Measurements from ENCODE around the gene TEAD4. TPM values are rescaled to one million over a fixed set of nuclear protein-coding genes. Genes with fewer than 3 reads are reported as not detected.

Gene TEAD4
- total and polyA plus RNA-seq, 2 donors (not counting 1 experiment from before 2014, with no cell fraction given): 6.3 to 14.3 TPM

- H3K4me2 ChIP-seq (ENCODE audit: extremely low read depth, insufficient read depth, low read length): no peak overlapping the region
- H3K36me3 ChIP-seq (ENCODE audit: control insufficient read depth, insufficient read depth, low read length): peaks cover 11% of the 10 kb centered on the region
- no peaks in the 10 kb centered on the region for H3K27me3 ChIP-seq (ENCODE audit: control insufficient read depth, insufficient read depth, low read length)
- H3K4me3 ChIP-seq (replicated peaks in 1 of 4; ENCODE audit: control extremely low read depth in 1 of 4, insufficient read depth in 1 of 4, low read depth in 3 of 4, low read length in 4 of 4): no peak overlapping the region
- DNase-seq (ENCODE audit: low read depth in 2 of 2): no peak
- H4K20me1 ChIP-seq (ENCODE audit: control insufficient read depth, extremely low read depth, insufficient read depth, low read length): no peaks in the 10 kb centered on the region
- no peak overlapping the region for H3K27ac ChIP-seq (ENCODE audit: insufficient read depth, low read length)
- no peaks in the 10 kb centered on the region for H3K9me3 ChIP-seq (ENCODE audit: control insufficient read depth, insufficient read depth, low read depth, low read length)
- no peak overlapping the region for H2AFZ ChIP-seq (ENCODE audit: low read length)
- no peaks in the 10 kb centered on the region for H3K79me2 ChIP-seq (ENCODE audit: control insufficient read depth, insufficient read depth, low read length)
- H3K4me1 ChIP-seq (ENCODE audit: control insufficient read depth, extremely low read depth, insufficient read depth, low read length): no peaks in the 10 kb centered on the region
- no peak overlapping the region for H3K9ac ChIP-seq (ENCODE audit: insufficient read depth, low read length)
- no peak for TF ChIP-seq EZH2 (IDR thresholded peaks at IDR 0.05; ENCODE audit: low read length, missing control alignments)
- TF ChIP-seq, protein P1, sequence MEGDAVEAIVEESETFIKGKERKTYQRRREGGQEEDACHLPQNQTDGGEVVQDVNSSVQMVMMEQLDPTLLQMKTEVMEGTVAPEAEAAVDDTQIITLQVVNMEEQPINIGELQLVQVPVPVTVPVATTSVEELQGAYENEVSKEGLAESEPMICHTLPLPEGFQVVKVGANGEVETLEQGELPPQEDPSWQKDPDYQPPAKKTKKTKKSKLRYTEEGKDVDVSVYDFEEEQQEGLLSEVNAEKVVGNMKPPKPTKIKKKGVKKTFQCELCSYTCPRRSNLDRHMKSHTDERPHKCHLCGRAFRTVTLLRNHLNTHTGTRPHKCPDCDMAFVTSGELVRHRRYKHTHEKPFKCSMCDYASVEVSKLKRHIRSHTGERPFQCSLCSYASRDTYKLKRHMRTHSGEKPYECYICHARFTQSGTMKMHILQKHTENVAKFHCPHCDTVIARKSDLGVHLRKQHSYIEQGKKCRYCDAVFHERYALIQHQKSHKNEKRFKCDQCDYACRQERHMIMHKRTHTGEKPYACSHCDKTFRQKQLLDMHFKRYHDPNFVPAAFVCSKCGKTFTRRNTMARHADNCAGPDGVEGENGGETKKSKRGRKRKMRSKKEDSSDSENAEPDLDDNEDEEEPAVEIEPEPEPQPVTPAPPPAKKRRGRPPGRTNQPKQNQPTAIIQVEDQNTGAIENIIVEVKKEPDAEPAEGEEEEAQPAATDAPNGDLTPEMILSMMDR (conservative IDR thresholded peaks at IDR 0.05 in 1 of 2, IDR thresholded peaks at IDR 0.05 in 1 of 2; ENCODE audit: low read depth in 1 of 2, low read length in 2 of 2): no peak
Measured at GRCh38 chr12:2934371-2934770, 24.8 kb upstream of the TEAD4 start.

DNA sequence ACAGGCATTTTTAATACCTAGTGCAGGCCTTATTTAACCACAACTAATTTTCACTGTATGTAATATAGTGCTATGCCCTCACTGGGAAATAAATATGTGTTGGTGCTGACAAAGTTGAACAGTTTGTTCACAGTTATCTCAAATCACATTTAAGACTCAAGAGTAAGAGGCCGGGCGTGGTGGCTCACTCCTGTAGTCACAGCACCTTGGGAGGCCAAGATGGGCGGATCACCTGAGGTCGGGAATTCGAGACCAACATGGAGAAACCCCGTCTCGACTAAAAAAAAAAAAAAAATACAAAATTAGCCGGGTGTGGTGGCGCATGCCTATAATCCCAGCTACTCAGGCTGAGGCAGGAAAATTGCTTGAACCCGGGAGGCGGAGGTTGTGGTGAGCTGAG lies 22.9 kb upstream of the TEAD4 start:
- no peak overlapping the region for H3K4me3 ChIP-seq (replicated peaks in 1 of 4; ENCODE audit: control extremely low read depth in 1 of 4, insufficient read depth in 1 of 4, low read depth in 3 of 4, low read length in 4 of 4)
- H4K20me1 ChIP-seq (ENCODE audit: control insufficient read depth, extremely low read depth, insufficient read depth, low read length): no peaks in the 10 kb centered on the region
- H3K79me2 ChIP-seq (ENCODE audit: control insufficient read depth, insufficient read depth, low read length): no peaks in the 10 kb centered on the region
- no peak overlapping the region for H3K27ac ChIP-seq (ENCODE audit: insufficient read depth, low read length)
- H3K9ac ChIP-seq (ENCODE audit: insufficient read depth, low read length): no peak overlapping the region
- no peak for DNase-seq (ENCODE audit: low read depth in 2 of 2)
- no peaks in the 10 kb centered on the region for H3K27me3 ChIP-seq (ENCODE audit: control insufficient read depth, insufficient read depth, low read length)
- no peak overlapping the region for H2AFZ ChIP-seq (ENCODE audit: low read length)
- no peak overlapping the region for H3K4me2 ChIP-seq (ENCODE audit: extremely low read depth, insufficient read depth, low read length)
- no peaks in the 10 kb centered on the region for H3K9me3 ChIP-seq (ENCODE audit: control insufficient read depth, insufficient read depth, low read depth, low read length)
- TF ChIP-seq EZH2 (IDR thresholded peaks at IDR 0.05; ENCODE audit: low read length, missing control alignments): no peak
- TF ChIP-seq, protein P1 (conservative IDR thresholded peaks at IDR 0.05 in 1 of 2, IDR thresholded peaks at IDR 0.05 in 1 of 2; ENCODE audit: low read depth in 1 of 2, low read length in 2 of 2): no peak
- no peaks in the 10 kb centered on the region for H3K4me1 ChIP-seq (ENCODE audit: control insufficient read depth, extremely low read depth, insufficient read depth, low read length)
- H3K36me3 ChIP-seq (ENCODE audit: control insufficient read depth, insufficient read depth, low read length): peaks cover 14% of the 10 kb centered on the region

DNA sequence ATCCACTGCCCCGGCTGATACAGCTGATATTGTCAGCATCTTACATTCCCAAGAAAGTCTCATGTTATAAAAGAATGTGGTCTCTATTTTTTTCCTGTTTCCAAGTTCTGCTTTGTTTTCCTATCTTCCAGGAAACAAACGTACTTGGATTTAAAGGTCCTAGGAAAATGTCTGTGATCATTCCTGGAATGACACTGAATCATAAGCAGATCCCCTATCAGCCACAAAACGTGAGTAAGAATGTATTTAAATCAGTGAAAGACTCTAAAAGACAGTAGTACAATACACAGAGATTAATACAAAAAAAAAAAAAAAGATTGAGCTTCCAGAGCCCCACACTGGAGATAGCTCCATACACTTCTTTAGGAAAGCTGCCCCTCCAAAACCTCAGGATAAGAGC lies 21.7 kb upstream of the TEAD4 start:
- Histone ChIP-seq H4K20me1 (ENCODE audit: control insufficient read depth, extremely low read depth, insufficient read depth, low read length) (no peaks in the 10 kb centered on the region), H3K4me1 (ENCODE audit: control insufficient read depth, extremely low read depth, insufficient read depth, low read length) (no peaks in the 10 kb centered on the region), H3K9ac (ENCODE audit: insufficient read depth, low read length) (no peak overlapping the region), H2AFZ (ENCODE audit: low read length) (no peak overlapping the region), H3K36me3 (ENCODE audit: control insufficient read depth, insufficient read depth, low read length) (peaks cover 14% of the 10 kb centered on the region), H3K27me3 (ENCODE audit: control insufficient read depth, insufficient read depth, low read length) (no peaks in the 10 kb centered on the region), H3K4me2 (ENCODE audit: extremely low read depth, insufficient read depth, low read length) (no peak overlapping the region), H3K9me3 (ENCODE audit: control insufficient read depth, insufficient read depth, low read depth, low read length) (no peaks in the 10 kb centered on the region), H3K79me2 (ENCODE audit: control insufficient read depth, insufficient read depth, low read length) (no peaks in the 10 kb centered on the region), H3K4me3 (replicated peaks in 1 of 4; ENCODE audit: control extremely low read depth in 1 of 4, insufficient read depth in 1 of 4, low read depth in 3 of 4, low read length in 4 of 4) (no peak overlapping the region), H3K27ac (ENCODE audit: insufficient read depth, low read length) (no peak overlapping the region)
- TF ChIP-seq, protein P1 (conservative IDR thresholded peaks at IDR 0.05 in 1 of 2, IDR thresholded peaks at IDR 0.05 in 1 of 2; ENCODE audit: low read depth in 1 of 2, low read length in 2 of 2): no peak
- TF ChIP-seq EZH2 (IDR thresholded peaks at IDR 0.05; ENCODE audit: low read length, missing control alignments): no peak
- DNase-seq (ENCODE audit: low read depth in 2 of 2): no peak
